BLaER1 (cell line): ENCODE results near the gene TMEM145.

Experiments used
- H3K27ac ChIP-seq: shearing (Covaris generic); formaldehyde crosslinking; 2 replicates; pipeline ENCODE4 v1.8.1; 2022
- H3K27me3 ChIP-seq: shearing (Covaris generic); formaldehyde crosslinking; 2 replicates; pipeline ENCODE4 v1.8.1; 2022
- H3K36me3 ChIP-seq: shearing (Covaris generic); formaldehyde crosslinking; 2 replicates; pipeline ENCODE4 v1.8.1; 2022
- H3K4me1 ChIP-seq: shearing (Covaris generic); formaldehyde crosslinking; 2 replicates; pipeline ENCODE4 v1.8.1; 2022
- H3K4me2 ChIP-seq: shearing (Covaris generic); formaldehyde crosslinking; 2 replicates; pipeline ENCODE4 v1.8.1; 2022
- H3K4me3 ChIP-seq: shearing (Covaris generic); formaldehyde crosslinking; 2 replicates; pipeline ENCODE4 v1.8.1; 2022
- H3K9ac ChIP-seq: shearing (Covaris generic); formaldehyde crosslinking; 2 replicates; pipeline ENCODE4 v1.8.1; 2022
- H3K9me3 ChIP-seq: shearing (Covaris generic); formaldehyde crosslinking; 2 replicates; pipeline ENCODE4 v1.8.1; 2022
- H4K20me1 ChIP-seq: shearing (Covaris generic); formaldehyde crosslinking; 2 replicates; pipeline ENCODE4 v1.8.1; 2022
- Cebpa-rat ChIP-seq: shearing (Covaris generic); IDR thresholded peaks from 2 replicates; pipeline ENCODE4 v1.8.1; 2022

The TMEM145 gene

GRCh38 chr19:42288881-42289555, 24.1 kb upstream of the TMEM145 start:
- H3K4me2 ChIP-seq, result no peak overlapping the region
- H3K27ac ChIP-seq, result no peak overlapping the region; the same call in 1 of the 2 replicates
- no peaks in the 10 kb centered on the region for H3K27me3 ChIP-seq
- H3K36me3 ChIP-seq, result peaks cover 73% of the 10 kb centered on the region
- no peak for TF ChIP-seq Cebpa-rat
- peaks cover 94% of the 10 kb centered on the region for H4K20me1 ChIP-seq
- no peak overlapping the region for H3K9ac ChIP-seq
- H3K4me1 ChIP-seq, result peaks cover 74% of the 10 kb centered on the region
- H3K9me3 ChIP-seq, result no peaks in the 10 kb centered on the region
- H3K4me3 ChIP-seq, result no peak overlapping the region

DNA sequence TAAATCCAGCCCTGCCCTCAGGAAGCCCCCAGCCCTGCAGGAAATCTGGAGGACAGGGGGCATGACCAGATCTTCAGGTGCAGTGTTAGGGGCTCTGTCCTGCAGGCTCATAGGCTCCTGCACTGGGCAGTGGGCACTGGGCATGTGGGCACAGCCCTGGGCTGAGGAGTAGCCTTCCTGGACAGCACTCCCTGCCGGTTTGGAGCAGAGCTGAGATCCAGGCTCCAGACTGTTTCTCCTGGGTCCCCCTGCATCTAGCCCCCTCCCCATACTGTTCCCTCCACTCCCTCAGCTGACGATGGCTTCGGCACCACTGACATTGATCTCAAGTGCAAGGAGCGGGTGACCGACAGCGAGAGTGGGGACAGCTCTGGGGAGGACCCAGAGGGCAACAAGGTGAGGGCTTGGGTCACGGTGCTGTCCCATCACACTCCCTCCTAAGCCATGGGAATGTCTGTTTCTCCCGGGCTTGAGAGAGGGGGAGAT, 23.5 kb upstream of the TMEM145 start:
- Histone ChIP-seq H3K9ac (peak overlapping the region; percentile 37; the same call in 1 of the 2 replicates), H3K4me3 (no peak overlapping the region)
- no peak for TF ChIP-seq Cebpa-rat

GRCh38 chr19:42290136-42290522, 23.0 kb upstream of the TMEM145 start:
- Histone ChIP-seq H3K36me3 (peaks cover 82% of the 10 kb centered on the region), H4K20me1 (peaks cover 93% of the 10 kb centered on the region), H3K27ac (peak overlapping the region; percentile 52), H3K4me3 (no peak overlapping the region), H3K9ac (peak overlapping the region; percentile 37), H3K4me1 (peaks cover 67% of the 10 kb centered on the region), H3K9me3 (no peaks in the 10 kb centered on the region), H3K4me2 (peak overlapping the region; percentile 80), H3K27me3 (no peaks in the 10 kb centered on the region)
- TF ChIP-seq Cebpa-rat, result no peak

More for the DNA sequence above, 23.5 kb upstream of the TMEM145 start:
- Histone ChIP-seq H3K27ac (peak overlapping the region; percentile 52; the same call in 1 of the 2 replicates), H3K27me3 (no peaks in the 10 kb centered on the region), H3K9me3 (no peaks in the 10 kb centered on the region), H3K36me3 (peaks cover 79% of the 10 kb centered on the region), H3K4me1 (peaks cover 73% of the 10 kb centered on the region), H4K20me1 (peaks cover 98% of the 10 kb centered on the region), H3K4me2 (peak overlapping the region; percentile 80)

DNA sequence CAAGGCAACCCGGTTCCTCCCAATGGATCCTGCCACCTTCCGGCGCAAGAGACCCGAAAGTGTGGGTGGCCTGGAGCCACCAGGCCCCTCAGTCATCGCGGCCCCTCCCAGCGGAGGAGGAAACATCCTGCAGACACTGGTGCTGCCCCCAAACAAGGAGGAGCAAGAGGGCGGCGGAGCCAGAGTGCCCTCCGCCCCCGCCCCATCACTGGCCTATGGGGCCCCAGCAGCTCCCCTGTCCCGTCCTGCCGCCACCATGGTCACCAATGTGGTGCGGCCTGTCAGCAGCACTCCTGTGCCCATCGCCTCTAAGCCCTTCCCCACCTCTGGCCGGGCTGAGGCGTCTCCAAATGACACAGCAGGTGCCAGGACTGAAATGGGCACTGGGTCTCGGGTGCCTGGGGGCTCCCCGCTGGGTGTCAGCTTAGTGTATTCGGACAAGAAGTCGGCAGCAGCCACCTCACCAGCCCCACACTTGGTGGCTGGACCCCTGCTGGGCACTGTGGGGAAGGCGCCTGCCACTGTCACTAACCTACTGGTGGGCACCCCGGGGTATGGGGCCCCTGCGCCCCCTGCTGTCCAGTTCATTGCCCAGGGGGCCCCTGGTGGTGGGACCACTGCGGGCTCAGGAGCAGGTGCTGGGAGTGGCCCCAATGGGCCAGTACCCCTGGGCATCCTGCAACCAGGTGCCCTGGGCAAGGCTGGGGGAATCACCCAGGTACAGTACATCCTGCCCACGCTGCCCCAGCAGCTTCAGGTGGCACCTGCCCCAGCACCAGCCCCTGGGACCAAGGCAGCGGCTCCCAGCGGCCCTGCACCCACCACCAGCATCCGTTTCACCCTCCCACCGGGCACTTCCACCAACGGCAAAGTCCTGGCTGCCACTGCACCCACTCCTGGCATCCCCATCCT, 22.3 kb upstream of the TMEM145 start:
- Histone ChIP-seq H3K4me1 (peaks cover 61% of the 10 kb centered on the region), H4K20me1 (peaks cover 92% of the 10 kb centered on the region), H3K9ac (peak overlapping the region; percentile 37; the same call in 1 of the 2 replicates), H3K27ac (peak overlapping the region; percentile 52), H3K4me2 (peak overlapping the region; percentile 80), H3K4me3 (peak overlapping the region; percentile 16; the same call in 1 of the 2 replicates), H3K36me3 (peaks cover 89% of the 10 kb centered on the region), H3K27me3 (no peaks in the 10 kb centered on the region), H3K9me3 (no peaks in the 10 kb centered on the region)
- no peak for TF ChIP-seq Cebpa-rat

DNA sequence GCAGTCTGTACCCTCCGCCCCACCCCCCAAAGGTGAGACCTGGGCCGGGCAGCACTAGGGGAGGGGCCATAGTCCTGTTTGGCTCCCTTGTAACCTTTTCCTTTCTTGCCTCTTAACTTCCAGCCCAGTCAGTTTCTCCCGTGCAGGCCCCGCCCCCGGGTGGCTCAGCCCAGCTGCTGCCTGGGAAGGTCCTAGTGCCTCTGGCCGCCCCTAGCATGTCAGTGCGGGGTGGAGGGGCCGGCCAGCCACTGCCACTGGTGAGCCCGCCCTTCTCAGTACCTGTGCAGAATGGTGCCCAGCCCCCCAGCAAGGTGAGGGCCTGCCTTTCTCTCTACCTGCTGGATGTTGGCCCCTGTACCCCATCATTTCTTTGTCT, 21.7 kb upstream of the TMEM145 start:
- Histone ChIP-seq H3K27ac (0 out of 2 replicates have a peak overlapping the region, but pooled peaks have one; percentile 39), H3K27me3 (no peaks in the 10 kb centered on the region), H3K9ac (peak overlapping the region; percentile 8; the same call in 1 of the 2 replicates), H4K20me1 (peaks cover 93% of the 10 kb centered on the region), H3K4me1 (peaks cover 56% of the 10 kb centered on the region), H3K4me3 (peak overlapping the region; percentile 16; the same call in 1 of the 2 replicates), H3K9me3 (no peaks in the 10 kb centered on the region), H3K36me3 (peaks cover 95% of the 10 kb centered on the region), H3K4me2 (peak overlapping the region; percentile 80)
- no peak for TF ChIP-seq Cebpa-rat

DNA sequence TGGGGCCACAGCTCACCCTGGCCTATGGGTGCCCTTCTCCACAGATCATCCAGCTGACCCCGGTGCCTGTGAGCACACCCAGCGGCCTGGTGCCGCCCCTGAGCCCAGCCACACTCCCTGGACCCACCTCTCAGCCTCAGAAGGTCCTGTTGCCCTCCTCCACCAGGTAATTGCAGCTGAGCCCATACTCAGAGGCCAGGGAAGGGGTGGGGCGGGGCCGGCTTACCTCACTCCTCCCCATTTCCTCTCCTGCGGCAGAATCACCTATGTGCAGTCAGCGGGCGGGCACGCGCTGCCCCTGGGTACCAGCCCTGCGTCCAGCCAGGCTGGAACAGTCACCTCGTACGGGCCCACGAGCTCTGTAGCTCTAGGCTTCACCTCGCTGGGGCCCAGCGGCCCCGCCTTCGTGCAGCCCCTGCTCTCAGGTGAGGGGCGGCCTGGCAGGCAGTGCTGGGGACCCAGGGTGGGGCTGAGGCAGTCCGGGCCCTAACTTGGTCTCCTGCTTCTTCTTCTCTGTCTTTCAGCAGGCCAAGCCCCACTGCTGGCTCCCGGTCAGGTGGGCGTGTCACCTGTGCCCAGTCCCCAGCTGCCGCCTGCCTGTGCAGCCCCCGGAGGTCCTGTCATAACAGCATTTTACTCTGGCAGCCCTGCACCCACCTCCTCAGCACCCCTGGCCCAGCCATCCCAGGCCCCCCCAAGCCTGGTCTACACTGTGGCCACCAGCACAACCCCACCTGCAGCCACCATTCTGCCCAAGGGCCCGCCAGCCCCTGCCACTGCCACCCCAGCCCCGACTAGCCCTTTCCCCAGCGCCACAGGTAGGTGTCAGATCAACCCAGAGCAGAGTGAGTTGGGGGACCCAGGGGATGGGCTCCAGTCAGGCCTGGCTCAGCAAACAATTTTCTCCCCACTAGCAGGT, 20.8 kb upstream of the TMEM145 start:
- H3K27me3 ChIP-seq, result no peaks in the 10 kb centered on the region
- H3K9ac ChIP-seq, result 0 out of 2 replicates have a peak overlapping the region, but pooled peaks have one; percentile 8
- no peak overlapping the region for H3K4me2 ChIP-seq
- H3K4me3 ChIP-seq, result no peak overlapping the region
- peaks cover 92% of the 10 kb centered on the region for H4K20me1 ChIP-seq
- peaks cover 48% of the 10 kb centered on the region for H3K4me1 ChIP-seq
- H3K36me3 ChIP-seq, result peaks cover 97% of the 10 kb centered on the region
- no peaks in the 10 kb centered on the region for H3K9me3 ChIP-seq
- H3K27ac ChIP-seq, result peak overlapping the region; percentile 13; the same call in 1 of the 2 replicates
- TF ChIP-seq Cebpa-rat, result no peak

DNA sequence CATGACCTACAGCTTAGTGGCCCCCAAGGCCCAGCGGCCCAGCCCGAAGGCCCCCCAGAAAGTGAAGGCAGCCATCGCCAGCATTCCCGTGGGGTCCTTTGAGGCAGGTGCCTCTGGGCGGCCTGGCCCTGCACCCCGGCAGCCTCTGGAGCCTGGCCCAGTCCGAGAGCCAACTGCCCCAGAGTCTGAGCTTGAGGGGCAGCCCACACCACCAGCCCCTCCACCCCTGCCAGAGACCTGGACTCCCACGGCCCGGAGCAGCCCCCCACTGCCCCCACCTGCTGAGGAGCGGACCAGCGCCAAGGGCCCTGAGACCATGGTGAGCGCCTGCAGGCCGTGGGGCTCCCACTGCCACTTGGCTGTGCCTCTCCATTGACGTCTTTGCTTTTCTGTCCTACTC, 20.1 kb upstream of the TMEM145 start:
- Histone ChIP-seq H3K4me1 (peaks cover 41% of the 10 kb centered on the region), H3K4me3 (no peak overlapping the region), H3K27me3 (no peaks in the 10 kb centered on the region), H4K20me1 (peaks cover 85% of the 10 kb centered on the region), H3K9ac (no peak overlapping the region), H3K27ac (no peak overlapping the region), H3K9me3 (no peaks in the 10 kb centered on the region), H3K36me3 (peaks cover 93% of the 10 kb centered on the region), H3K4me2 (no peak overlapping the region)
- TF ChIP-seq Cebpa-rat, result no peak

DNA sequence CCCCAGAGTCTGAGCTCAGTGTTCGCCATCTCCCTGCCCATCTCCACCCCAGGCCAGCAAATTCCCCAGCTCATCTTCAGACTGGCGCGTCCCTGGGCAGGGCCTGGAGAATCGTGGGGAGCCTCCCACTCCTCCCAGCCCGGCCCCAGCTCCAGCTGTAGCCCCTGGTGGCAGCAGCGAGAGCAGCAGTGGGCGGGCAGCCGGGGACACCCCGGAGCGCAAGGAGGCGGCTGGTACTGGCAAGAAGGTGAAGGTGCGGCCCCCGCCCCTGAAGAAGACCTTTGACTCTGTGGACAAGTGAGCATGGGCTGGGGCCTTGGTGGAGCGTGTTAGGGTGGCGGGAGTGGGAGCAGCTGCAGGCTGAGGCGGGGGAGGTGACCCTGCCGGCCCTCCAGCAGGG, 19.6 kb upstream of the TMEM145 start:
- Histone ChIP-seq H3K4me1 (peaks cover 36% of the 10 kb centered on the region), H3K4me2 (no peak overlapping the region), H4K20me1 (peaks cover 79% of the 10 kb centered on the region), H3K9ac (no peak overlapping the region), H3K4me3 (no peak overlapping the region), H3K27me3 (no peaks in the 10 kb centered on the region), H3K27ac (no peak overlapping the region), H3K36me3 (peaks cover 90% of the 10 kb centered on the region), H3K9me3 (no peaks in the 10 kb centered on the region)
- no peak for TF ChIP-seq Cebpa-rat

DNA sequence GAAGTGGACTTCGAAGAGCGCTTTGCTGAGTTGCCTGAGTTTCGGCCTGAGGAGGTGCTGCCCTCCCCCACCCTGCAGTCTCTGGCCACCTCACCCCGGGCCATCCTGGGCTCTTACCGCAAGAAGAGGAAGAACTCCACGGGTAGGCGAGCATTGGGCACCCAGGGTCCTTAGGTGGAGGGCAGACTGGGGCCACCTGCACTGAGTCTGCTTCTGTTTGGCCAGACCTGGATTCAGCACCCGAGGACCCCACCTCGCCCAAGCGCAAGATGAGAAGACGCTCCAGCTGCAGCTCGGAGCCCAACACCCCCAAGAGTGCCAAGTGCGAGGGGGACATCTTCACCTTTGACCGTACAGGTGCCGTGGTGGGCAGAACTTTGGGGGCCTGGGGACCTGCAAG, 19.2 kb upstream of the TMEM145 start:
- no peak overlapping the region for H3K27ac ChIP-seq
- no peaks in the 10 kb centered on the region for H3K27me3 ChIP-seq
- H3K9me3 ChIP-seq, result no peaks in the 10 kb centered on the region
- no peak overlapping the region for H3K9ac ChIP-seq
- peaks cover 31% of the 10 kb centered on the region for H3K4me1 ChIP-seq
- H3K4me3 ChIP-seq, result no peak overlapping the region
- H4K20me1 ChIP-seq, result peaks cover 75% of the 10 kb centered on the region
- peaks cover 86% of the 10 kb centered on the region for H3K36me3 ChIP-seq
- no peak for TF ChIP-seq Cebpa-rat
- no peak overlapping the region for H3K4me2 ChIP-seq
